ENCODE results near the gene SMOC1.

SMOC1 gene, protein sequence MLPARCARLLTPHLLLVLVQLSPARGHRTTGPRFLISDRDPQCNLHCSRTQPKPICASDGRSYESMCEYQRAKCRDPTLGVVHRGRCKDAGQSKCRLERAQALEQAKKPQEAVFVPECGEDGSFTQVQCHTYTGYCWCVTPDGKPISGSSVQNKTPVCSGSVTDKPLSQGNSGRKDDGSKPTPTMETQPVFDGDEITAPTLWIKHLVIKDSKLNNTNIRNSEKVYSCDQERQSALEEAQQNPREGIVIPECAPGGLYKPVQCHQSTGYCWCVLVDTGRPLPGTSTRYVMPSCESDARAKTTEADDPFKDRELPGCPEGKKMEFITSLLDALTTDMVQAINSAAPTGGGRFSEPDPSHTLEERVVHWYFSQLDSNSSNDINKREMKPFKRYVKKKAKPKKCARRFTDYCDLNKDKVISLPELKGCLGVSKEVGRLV

DNA sequence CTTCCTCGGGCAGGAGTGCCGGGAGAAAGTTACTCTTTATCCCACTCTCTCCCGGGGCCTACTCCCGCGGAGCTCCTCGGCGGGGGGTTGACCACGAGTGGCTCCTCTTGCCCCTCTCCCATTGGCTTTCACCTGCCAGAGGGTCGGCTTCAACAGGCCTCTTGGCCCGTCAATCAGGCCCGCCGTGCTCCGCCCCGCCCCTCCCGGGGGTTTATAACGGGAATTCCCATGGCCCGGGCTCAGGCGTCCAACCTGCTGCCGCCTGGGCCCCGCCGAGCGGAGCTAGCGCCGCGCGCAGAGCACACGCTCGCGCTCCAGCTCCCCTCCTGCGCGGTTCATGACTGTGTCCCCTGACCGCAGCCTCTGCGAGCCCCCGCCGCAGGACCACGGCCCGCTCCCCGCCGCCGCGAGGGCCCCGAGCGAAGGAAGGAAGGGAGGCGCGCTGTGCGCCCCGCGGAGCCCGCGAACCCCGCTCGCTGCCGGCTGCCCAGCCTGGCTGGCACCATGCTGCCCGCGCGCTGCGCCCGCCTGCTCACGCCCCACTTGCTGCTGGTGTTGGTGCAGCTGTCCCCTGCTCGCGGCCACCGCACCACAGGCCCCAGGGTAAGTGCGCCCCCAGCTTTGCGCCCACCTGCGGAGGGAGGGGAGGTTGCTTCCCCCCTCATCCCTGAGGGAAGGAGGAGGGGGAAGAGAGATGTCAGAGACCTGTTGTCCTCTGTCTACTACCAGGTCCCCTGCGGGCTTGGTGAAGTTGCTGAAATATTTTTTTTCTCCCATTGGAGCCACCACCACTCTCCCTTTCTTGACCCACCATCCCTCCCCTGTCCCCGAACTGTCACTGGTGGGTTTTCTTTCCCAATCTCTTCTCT, at the start of gene SMOC1:
Gene SMOC1, plus strand, starts transcription at position 242 of the 869 bp plus-strand sequence. Its CDS starts 263 bp downstream, at position 505.
- DNase-seq, result peak; percentile 63

- DNase-seq, result no peak
Observed at GRCh38 chr14:69838881-69839416, 40.3 kb upstream of the SMOC1 start.

DNA sequence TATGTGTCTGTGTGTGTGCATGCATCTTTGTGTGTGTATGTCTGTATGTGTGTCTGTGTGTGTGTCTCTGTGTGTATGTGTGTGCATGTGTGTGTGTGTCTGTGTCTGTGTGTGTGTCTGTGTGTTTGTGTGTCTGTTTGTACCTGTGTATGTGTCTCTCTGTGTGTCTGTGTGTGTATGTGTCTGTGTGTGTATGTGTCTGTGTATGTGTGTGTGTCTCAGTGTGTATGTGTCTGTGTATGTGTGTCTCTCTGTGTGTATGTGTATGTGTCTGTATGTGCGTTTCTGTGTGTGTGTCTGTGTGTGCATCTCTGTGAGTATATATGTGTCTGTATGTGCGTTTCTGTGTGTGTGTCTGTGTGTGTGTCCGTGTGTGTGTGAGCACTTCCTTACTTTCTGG, 39.6 kb upstream of the SMOC1 start:
- DNase-seq, result no peak

DNA sequence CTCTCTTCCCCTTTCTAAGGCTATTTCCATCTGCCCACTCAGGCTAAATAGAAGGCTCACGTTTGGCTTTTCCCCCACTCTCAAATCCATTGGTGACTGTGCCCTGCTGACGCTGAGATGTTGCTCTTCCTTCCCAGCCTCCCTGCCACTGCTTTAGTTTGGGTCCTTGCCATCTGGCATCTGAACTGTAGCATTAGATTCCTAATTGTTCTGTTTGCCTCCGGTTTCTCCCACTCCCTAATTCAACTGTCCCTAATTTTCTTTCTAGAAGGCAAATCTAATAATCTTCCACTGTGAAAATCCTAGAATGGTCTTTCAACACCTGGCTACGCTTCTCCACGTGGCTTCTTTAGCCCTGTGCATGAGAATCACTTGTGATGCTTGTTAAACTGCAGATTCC, 37.6 kb upstream of the SMOC1 start:
- no peak for DNase-seq

- no peak for DNase-seq
Observed at GRCh38 chr14:69842686-69843420, 36.4 kb upstream of the SMOC1 start.

DNA sequence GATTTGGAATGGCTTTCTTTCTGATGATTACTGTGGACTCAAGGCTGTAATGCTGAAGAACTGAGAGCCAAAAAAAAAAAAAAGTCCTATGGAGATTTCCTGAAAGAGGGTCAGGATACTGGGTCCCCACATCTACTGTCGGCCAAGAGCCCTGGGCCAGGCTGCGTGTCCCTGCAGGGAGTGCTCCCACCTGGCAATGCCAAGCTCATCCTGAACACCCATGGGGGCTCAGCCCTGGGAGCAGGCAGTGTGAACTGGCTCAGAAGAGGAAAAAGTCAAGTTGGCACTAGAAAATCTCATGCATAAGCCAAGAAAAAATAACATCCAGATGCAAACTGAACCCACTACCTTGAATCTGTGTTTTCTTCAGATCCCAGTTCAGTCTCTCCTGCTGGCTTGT, 35.0 kb upstream of the SMOC1 start:
- DNase-seq, result no peak

- DNase-seq, result no peak
Observed at GRCh38 chr14:69845050-69845581, 34.1 kb upstream of the SMOC1 start.

GRCh38 chr14:69845787-69846186, 33.4 kb upstream of the SMOC1 start:
- no peak for DNase-seq

DNA sequence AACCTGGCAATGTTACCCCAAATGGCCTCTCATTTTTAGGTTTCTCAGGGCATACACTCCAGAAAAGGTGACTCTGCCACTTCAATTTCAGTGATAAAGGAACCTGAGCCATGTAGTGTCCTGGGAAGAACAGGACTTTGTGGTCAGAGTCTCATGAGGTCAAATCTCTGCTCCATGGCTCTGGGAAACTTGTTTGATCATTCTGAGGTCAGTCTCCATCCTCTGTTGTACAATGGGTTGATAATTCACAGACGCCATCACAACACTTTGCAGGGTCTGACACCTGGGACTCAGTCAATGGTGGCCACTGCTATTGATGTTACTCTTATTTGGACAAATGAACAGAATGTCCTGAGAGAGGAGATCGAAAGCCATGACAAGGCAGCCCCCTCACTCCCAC, 31.1 kb upstream of the SMOC1 start:
- DNase-seq, result no peak

DNA sequence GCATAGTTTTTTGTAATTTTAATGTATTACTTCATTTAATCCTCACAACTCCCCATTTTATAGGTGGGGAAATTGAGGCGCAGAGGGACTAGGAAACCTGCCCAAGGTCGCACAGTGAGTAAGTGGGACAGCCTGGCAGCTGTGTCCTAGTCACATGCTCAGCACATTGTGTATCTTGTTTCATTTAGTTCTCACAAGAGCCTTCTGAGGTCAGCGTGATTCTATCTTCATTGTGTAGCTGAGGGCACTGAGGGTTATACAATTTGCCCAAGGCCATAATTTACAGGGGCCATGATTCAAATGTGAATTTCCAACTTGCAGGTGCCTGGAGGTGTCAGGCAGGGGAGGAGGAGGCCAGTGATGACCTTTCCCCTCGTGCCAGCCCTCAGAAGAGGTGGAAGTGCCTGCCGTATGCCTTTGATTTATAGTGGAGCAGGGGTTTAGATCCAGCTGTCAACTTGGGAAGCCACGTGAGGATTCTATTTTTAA, 30.3 kb upstream of the SMOC1 start:
- DNase-seq, result no peak

- DNase-seq, result no peak
Observed at GRCh38 chr14:69850086-69850735, 29.0 kb upstream of the SMOC1 start.

- no peak for DNase-seq
Observed at GRCh38 chr14:69850736-69851112, 28.5 kb upstream of the SMOC1 start.

- DNase-seq, result no peak
Observed at GRCh38 chr14:69852531-69853321, 26.5 kb upstream of the SMOC1 start.

- no peak for DNase-seq
Observed at GRCh38 chr14:69853774-69854173, 25.4 kb upstream of the SMOC1 start.

DNA sequence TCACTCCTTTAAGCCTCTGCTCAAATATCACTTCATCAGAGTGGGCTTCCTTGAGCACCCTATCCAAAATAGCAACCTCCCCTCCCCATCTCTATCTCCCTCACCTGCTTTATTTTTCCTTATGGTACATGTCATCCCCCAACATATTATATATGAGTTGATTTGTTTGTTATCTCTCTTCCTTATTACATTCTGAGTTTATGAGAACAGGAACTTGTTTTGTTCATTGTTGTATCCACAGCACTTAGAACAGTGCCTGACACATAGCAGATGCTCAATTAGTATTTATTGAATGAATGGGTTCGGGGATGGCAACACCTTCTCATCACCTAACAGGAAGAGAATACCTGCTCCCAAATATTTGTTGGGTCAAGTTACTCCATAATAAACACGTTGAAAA, 24.6 kb upstream of the SMOC1 start:
- DNase-seq, result no peak

DNA sequence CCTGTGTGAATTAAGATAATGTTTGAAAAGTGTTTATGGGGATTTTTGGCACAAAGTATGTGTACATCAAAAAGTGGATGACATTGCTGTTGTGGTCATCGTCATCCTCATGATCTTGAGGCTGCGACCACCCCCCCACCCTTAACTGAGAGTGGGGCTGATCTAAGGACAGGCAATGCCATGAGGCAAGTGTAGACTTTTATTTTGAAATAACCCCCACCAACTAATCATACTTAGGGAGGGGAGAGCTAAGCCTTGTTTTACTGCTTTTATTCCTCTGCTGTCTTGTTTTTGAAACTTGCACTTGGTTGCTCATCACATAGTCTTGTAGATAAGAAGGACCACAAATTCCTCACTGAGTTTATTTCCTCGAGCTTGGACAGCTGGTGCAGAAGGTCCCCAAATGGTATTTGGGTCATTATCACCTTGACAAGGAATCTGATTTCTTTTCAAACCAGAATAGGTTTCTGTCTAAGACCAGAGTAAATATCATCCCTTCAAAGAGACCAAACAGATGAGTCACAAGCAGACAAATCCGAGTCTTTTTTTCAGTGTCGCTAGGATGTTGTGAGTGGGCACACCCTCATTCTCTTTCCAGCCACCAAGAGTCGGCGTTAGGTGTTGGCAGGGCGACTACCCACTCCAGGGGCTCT, 23.9 kb upstream of the SMOC1 start:
- DNase-seq, result no peak

GRCh38 chr14:69858801-69859200, 20.4 kb upstream of the SMOC1 start:
- DNase-seq, result no peak

- DNase-seq, result no peak
Observed at GRCh38 chr14:69859591-69859990, 19.6 kb upstream of the SMOC1 start.

GRCh38 chr14:69860221-69860620, 19.0 kb upstream of the SMOC1 start:
- no peak for DNase-seq

- DNase-seq, result no peak
Observed at GRCh38 chr14:69861025-69861569, 18.1 kb upstream of the SMOC1 start.
